H1 (cell line): ENCODE data around the gene GLI1. TPM values are rescaled to one million over a fixed set of nuclear protein-coding genes. Genes with fewer than 3 reads are reported as not detected.

ENCODE experiments used
- CTCF ChIA-PET: fragments of 300-600 bp; sonication (Branson Sonifier 250); formaldehyde crosslinking; loops from one replicate; lab custom pipeline; 2021; ENCODE audit not compliant: partially characterized antibody; lab: Charles Lee
- POLR2A ChIA-PET: fragments of 300-600 bp; sonication (Branson Sonifier 250); formaldehyde crosslinking; loops from one replicate; lab custom pipeline; 2021; ENCODE audit warnings: inconsistent platforms; ENCODE audit not compliant: partially characterized antibody; lab: Charles Lee
- DNase-seq, 2 experiments: peaks; one replicate each; pipeline versions ENCODE4 v3.0.0 to v3.0.0-alpha.2; 2010 to 2022; ENCODE audit warnings: low spot score in 2 of 2, low read depth in 1 of 2, mixed read lengths in 1 of 2
- FAIRE-seq: peaks from 2 replicates; lab custom pipeline; 2011; peaks lifted over from hg19 to GRCh38; lab: Jason Lieb, UNC
- H2AFZ ChIP-seq: 2 replicates; pipeline ENCODE4 v1.8.1; 2012; ENCODE audit warnings: low read length, inconsistent platforms
- H2AK5ac ChIP-seq: 2 replicates; pipeline ENCODE4 v1.6.1; 2013; ENCODE audit warnings: low read depth, low read length
- H2BK120ac ChIP-seq: replicated peaks from 2 replicates; pipeline ENCODE3; 2013; ENCODE audit warnings: low read depth, low read length, inconsistent platforms
- H2BK12ac ChIP-seq: 2 replicates; pipeline ENCODE4 v1.6.1; 2013; ENCODE audit warnings: low read depth, low read length
- H2BK15ac ChIP-seq: 2 replicates; pipeline ENCODE4 v1.6.1; 2013; ENCODE audit warnings: low read length
- H2BK20ac ChIP-seq: 2 replicates; pipeline ENCODE4 v1.6.1; 2013; ENCODE audit warnings: low read length
- H2BK5ac ChIP-seq: 2 replicates; pipeline ENCODE4 v1.6.1; 2013; ENCODE audit warnings: low read depth, low read length
- H3K14ac ChIP-seq: 2 replicates; pipeline ENCODE4 v1.6.1; 2013; ENCODE audit warnings: inconsistent platforms; ENCODE audit not compliant: insufficient read length
- H3K18ac ChIP-seq: 2 replicates; pipeline ENCODE4 v1.6.1; 2013; ENCODE audit warnings: low read length; ENCODE audit errors: extremely low read depth
- H3K23ac ChIP-seq: 2 replicates; pipeline ENCODE4 v1.6.1; 2013; ENCODE audit warnings: inconsistent platforms; ENCODE audit not compliant: insufficient read length
- H3K23me2 ChIP-seq: 2 replicates; pipeline ENCODE4 v1.6.1; 2013; ENCODE audit warnings: low read depth, low read length
- H3K27ac ChIP-seq: 2 replicates; pipeline ENCODE4 v1.6.1; 2011; ENCODE audit warnings: low read depth, low read length, inconsistent platforms
- H3K27me3 ChIP-seq, 4 experiments: replicated peaks in 1 of 4; 1 replicate in 1 of 4; 2 replicates in 3 of 4; pipeline versions ENCODE4 v1.6.1 to v1.8.1; 2011 to 2013; ENCODE audit warnings: low read length in 3 of 4, mild to moderate bottlenecking in 3 of 4, inconsistent platforms in 2 of 4, mixed read lengths in 2 of 4, moderate library complexity in 1 of 4; ENCODE audit not compliant: control insufficient read depth in 3 of 4, insufficient read depth in 3 of 4; ENCODE audit errors: extremely low read depth in 1 of 4
- H3K36me3 ChIP-seq, 4 experiments: 2 replicates each; pipeline versions ENCODE4 v1.6.1 to v1.8.1; 2011 to 2013; ENCODE audit warnings: mild to moderate bottlenecking in 4 of 4, low read length in 3 of 4, moderate library complexity in 2 of 4, control low read depth in 1 of 4, inconsistent platforms in 1 of 4; ENCODE audit not compliant: insufficient read depth in 4 of 4, control insufficient read depth in 2 of 4
- H3K4ac ChIP-seq: replicated peaks from 2 replicates; pipeline ENCODE3; 2013; ENCODE audit warnings: low read length, low read depth, mixed read lengths, inconsistent platforms; ENCODE audit not compliant: insufficient read length
- H3K4me1 ChIP-seq, 4 experiments: replicated peaks in 1 of 4; 1 replicate in 1 of 4; 2 replicates in 3 of 4; pipeline versions ENCODE4 v1.6.1 to v1.8.1; 2011 to 2013; ENCODE audit warnings: low read length in 3 of 4, inconsistent platforms in 2 of 4, mixed read lengths in 1 of 4; ENCODE audit not compliant: insufficient read depth in 4 of 4, control insufficient read depth in 3 of 4
- H3K4me2 ChIP-seq, 2 experiments: 2 replicates each; pipeline versions ENCODE4 v1.6.1 to v1.8.1; 2011 to 2013; ENCODE audit warnings: low read depth in 2 of 2, low read length in 2 of 2, control low read depth in 1 of 2, inconsistent platforms in 1 of 2, mild to moderate bottlenecking in 1 of 2; ENCODE audit not compliant: insufficient read depth in 1 of 2
- H3K4me3 ChIP-seq, 4 experiments: fragments of 200-600, 300-600 bp in 1 of 4; sonication (generic), shearing (Covaris generic), sonication (Bioruptor Twin) in 1 of 4; 2 replicates each; pipeline versions ENCODE4 v1.5.1 to v1.8.1; 2011 to 2016; ENCODE audit warnings: low read length in 4 of 4, low read depth in 3 of 4, control low read depth in 2 of 4, inconsistent platforms in 2 of 4, mild to moderate bottlenecking in 2 of 4, mixed read lengths in 1 of 4, moderate library complexity in 1 of 4; ENCODE audit not compliant: insufficient read depth in 2 of 4; ENCODE audit errors: extremely low read depth in 1 of 4
- H3K56ac ChIP-seq: replicated peaks from 2 replicates; pipeline ENCODE3; 2013; ENCODE audit warnings: low read depth, mild to moderate bottlenecking, mixed read lengths, low read length, inconsistent platforms; ENCODE audit not compliant: insufficient read length
- H3K79me1 ChIP-seq: 2 replicates; pipeline ENCODE4 v1.6.1; 2013; ENCODE audit warnings: low read depth, low read length, control low read depth
- H3K79me2 ChIP-seq, 2 experiments: 2 replicates each; pipeline versions ENCODE4 v1.6.1 to v1.8.1; 2012 to 2013; ENCODE audit warnings: low read length in 2 of 2, mild to moderate bottlenecking in 2 of 2, inconsistent platforms in 1 of 2; ENCODE audit not compliant: insufficient read depth in 2 of 2, control insufficient read depth in 1 of 2
- H3K9ac ChIP-seq, 4 experiments: replicated peaks in 1 of 4; 1 replicate in 1 of 4; 2 replicates in 3 of 4; pipeline versions ENCODE4 v1.6.1 to v1.8.1; 2011 to 2013; ENCODE audit warnings: low read depth in 3 of 4, low read length in 3 of 4, control low read depth in 2 of 4, mild to moderate bottlenecking in 2 of 4, moderate library complexity in 2 of 4, inconsistent platforms in 1 of 4; ENCODE audit errors: extremely low read depth in 1 of 4
- H3K9me3 ChIP-seq, 2 experiments: 2 replicates each; pipeline versions ENCODE4 v1.6.1 to v1.8.1; 2012 to 2013; ENCODE audit warnings: mild to moderate bottlenecking in 2 of 2, moderate library complexity in 2 of 2, control low read depth in 1 of 2, inconsistent platforms in 1 of 2, low read depth in 1 of 2, low read length in 1 of 2, mixed read lengths in 1 of 2; ENCODE audit not compliant: insufficient read depth in 2 of 2
- H4K20me1 ChIP-seq, 2 experiments: replicated peaks in 1 of 2; 2 replicates each; pipeline versions ENCODE3 to v1.8.1; 2011 to 2013; ENCODE audit warnings: inconsistent platforms in 2 of 2, low read length in 2 of 2, mild to moderate bottlenecking in 1 of 2; ENCODE audit not compliant: insufficient read depth in 2 of 2, control insufficient read depth in 1 of 2
- H4K5ac ChIP-seq: 2 replicates; pipeline ENCODE4 v1.6.1; 2013; ENCODE audit warnings: low read length, low read depth, mixed read lengths, inconsistent platforms; ENCODE audit not compliant: insufficient read length
- H4K8ac ChIP-seq: 2 replicates; pipeline ENCODE4 v1.8.0; 2013; ENCODE audit warnings: mild to moderate bottlenecking, moderate library complexity, low read length, inconsistent platforms; ENCODE audit not compliant: insufficient read depth; ENCODE audit errors: extremely low read depth
- H4K91ac ChIP-seq: replicated peaks from 2 replicates; pipeline ENCODE3; 2013; ENCODE audit warnings: low read length, mixed read lengths, inconsistent platforms; ENCODE audit not compliant: insufficient read length
- CHD2 ChIP-seq: IDR thresholded peaks from 2 replicates; pipeline ENCODE4 v1.6.1; 2012; ENCODE audit warnings: low read length, improper control_type of control experiment
- GABPA ChIP-seq: IDR thresholded peaks from 2 replicates; pipeline ENCODE4 v1.6.1; 2011; ENCODE audit warnings: mild to moderate bottlenecking, low read length, moderate library complexity, borderline replicate concordance; ENCODE audit not compliant: insufficient read depth
- KDM1A ChIP-seq: fragments of 200-600, 300-600 bp; sonication (generic); IDR thresholded peaks from 2 replicates; pipeline ENCODE4 v1.7.1; 2016; ENCODE audit warnings: mild to moderate bottlenecking, low read length, borderline replicate concordance
- MAFK ChIP-seq: IDR thresholded peaks from 2 replicates; pipeline ENCODE4 v1.6.1; 2012; ENCODE audit warnings: low read depth, mild to moderate bottlenecking, improper control_type of control experiment, low read length
- POU5F1 ChIP-seq: IDR thresholded peaks from 2 replicates; pipeline ENCODE4 v1.6.1; 2011; ENCODE audit warnings: low read depth, mild to moderate bottlenecking, low read length, moderate library complexity
- TEAD4 ChIP-seq: IDR thresholded peaks from 2 replicates; pipeline ENCODE4 v1.6.1; 2012; ENCODE audit warnings: low read depth, low read length, inconsistent platforms, mixed read lengths
- WGBS, 2 experiments: shearing (Covaris generic) in 1 of 2; methylation state at CpG; one replicate each; pipeline versions ENCODE4 v1.1.6 to v1.1.7; 2013 to 2015; ENCODE audit warnings: low lambda C conversion rate in 2 of 2, mixed read lengths in 2 of 2, inconsistent platforms in 1 of 2, low coverage in 1 of 2, missing lambda C conversion rate in 1 of 2; ENCODE audit not compliant: insufficient replicate concordance in 2 of 2, insufficient coverage in 1 of 2, insufficient read length in 1 of 2; ENCODE audit errors: extremely low coverage in 1 of 2, missing lambda C conversion rate in 1 of 2; 5-methylcytosine and 5-hydroxymethylcytosine counted together
- polyA plus RNA-seq, 7 experiments: library from polyadenylated mRNA; depleted of rRNA in 3 of 7; stranded (reverse) in 5 of 7; unstranded in 2 of 7; fragments of >200 nt in 5 of 7; fragments of 200-250 nt in 2 of 7; gene quantifications; 1 replicate in 5 of 7; 2 replicates in 1 of 7; 4 replicates in 1 of 7; pipeline versions ENCODE4 v1.2.1 to v1.2.3, GENCODE V29; 2011 to 2013; ENCODE audit warnings: missing spikeins in 2 of 7, mixed read lengths in 2 of 7
- total RNA-seq: library from RNA; stranded (reverse); fragmentation: NEBNext Ultra II Directional; extraction: Animal tissue kit (Norgen Biotek cat#: 25700); gene quantifications from 2 replicates; pipeline ENCODE4 v1.2.1, GENCODE V29; 2021

GLI1 gene
- total and polyA plus RNA-seq, 2 of the 8 experiments (the other 6 are each of a cell fraction or from before 2014, with no cell fraction given): 23.5 to 25.3 TPM

GRCh38 chr12:57418255-57418654 is 41.3 kb upstream of the GLI1 start:
- H3K4me3 ChIP-seq: no peak overlapping the region
- H2AK5ac ChIP-seq: no peak overlapping the region
- no peak overlapping the region for H3K23ac ChIP-seq
- H3K4ac ChIP-seq: no peak overlapping the region
- H2BK15ac ChIP-seq: no peak overlapping the region
- ChIA-PET CTCF (interaction anchor here (0.6 to 2.7 kb wide), 5 partner anchors 13 to 153 kb away, joined by 3 to 12 read pairs (median 3); no protein-coding TSS in a partner anchor), POLR2A (interaction anchor here (0.7 to 2.2 kb wide), 4 partner anchors 12 to 124 kb away, joined by 3 to 8 read pairs (median 3); no protein-coding TSS in a partner anchor)
- H2AFZ ChIP-seq: no peak overlapping the region
- no peaks in the 10 kb centered on the region; a peak in 1 of 7 replicates for H3K4me1 ChIP-seq
- no peak overlapping the region for H2BK5ac ChIP-seq
- H3K4me2 ChIP-seq: no peak overlapping the region
- H4K20me1 ChIP-seq: peaks cover 0 to 4% of the 10 kb centered on the region in 2 experiments
- WGBS, 2 experiments: 92% methylated on average over 5 of the region's 9 CpGs; no CpG with 5 or more reads in 1 of the 2 experiments
- H2BK12ac ChIP-seq: no peak overlapping the region
- no peak for FAIRE-seq
- peaks cover 2% of the 10 kb centered on the region; the same call in 1 of the 2 replicates for H3K79me1 ChIP-seq
- no peak overlapping the region for H3K18ac ChIP-seq
- no peaks in the 10 kb centered on the region for H3K9me3 ChIP-seq
- H2BK20ac ChIP-seq: no peak overlapping the region
- no peak overlapping the region for H4K91ac ChIP-seq
- H2BK120ac ChIP-seq: no peak overlapping the region
- H4K5ac ChIP-seq: no peak overlapping the region
- no peaks in the 10 kb centered on the region for H3K36me3 ChIP-seq
- no peak overlapping the region for H3K27ac ChIP-seq
- 0 out of 4 replicates have a peak, but pooled peaks cover 0 to 4% of the 10 kb centered on the region in 2 experiments for H3K79me2 ChIP-seq
- no peak for DNase-seq
- TF ChIP-seq CHD2: no peak
- TF ChIP-seq GABPA: no peak
- no peak for TF ChIP-seq KDM1A
- TF ChIP-seq POU5F1: no peak
- TF ChIP-seq MAFK: no peak
- no peak for TF ChIP-seq TEAD4
- no peaks in the 10 kb centered on the region for H3K27me3 ChIP-seq
- no peak overlapping the region for H3K56ac ChIP-seq
- no peaks in the 10 kb centered on the region for H3K23me2 ChIP-seq
- H3K9ac ChIP-seq: no peak overlapping the region
- no peak overlapping the region for H4K8ac ChIP-seq
- H3K14ac ChIP-seq: no peak overlapping the region
